Measurements from ENCODE around the gene HSD3B7. TPM values are rescaled to one million over a fixed set of nuclear protein-coding genes. Genes with fewer than 3 reads are reported as not detected.

Gene HSD3B7
- total and polyA plus RNA-seq, 2 of the 4 experiments (the other 2 are of a cell fraction), result 8.5 to 11.3 TPM

GRCh38 chr16:31032736-31033708 is 48.0 kb downstream of the HSD3B7 start, which contains the start of gene STX4 (continued):
- peak; percentile 70; the same call in 1 of the 2 replicates for TF ChIP-seq CHD1 (IDR thresholded peaks at IDR 0.05; ENCODE audit: low read depth, low read length)
- TF ChIP-seq NFE2L2 (IDR thresholded peaks at IDR 0.05; ENCODE audit: low read depth, low read length), result no peak
- TF ChIP-seq BHLHE40 (IDR thresholded peaks at IDR 0.05; ENCODE audit: low read depth, low read length), result peak; percentile 95
- 0 out of 2 replicates have a peak, but pooled peaks have one; percentile 4 for TF ChIP-seq RAD21 (IDR thresholded peaks at IDR 0.05; ENCODE audit: low read length)
